Rectal smooth muscle tissue (tissue), 1 donor: ENCODE results near the gene LSM10.
A peak's percentile ranks its signal among the peaks of the same experiment; 100 is the strongest.

ENCODE experiments used
- H3K27ac ChIP-seq: one replicate; pipeline ENCODE4 v1.7.0; 2013; ENCODE audit warnings: low read depth, low read length, inconsistent platforms
- H3K27me3 ChIP-seq: one replicate; pipeline ENCODE4 v1.7.0; 2013; ENCODE audit warnings: low read length; ENCODE audit not compliant: control insufficient read depth, insufficient read depth
- H3K36me3 ChIP-seq: one replicate; pipeline ENCODE4 v1.7.0; 2013; ENCODE audit warnings: low read length; ENCODE audit not compliant: control insufficient read depth, insufficient read depth
- H3K4me1 ChIP-seq: one replicate; pipeline ENCODE4 v1.7.0; 2013; ENCODE audit warnings: low read length; ENCODE audit not compliant: control insufficient read depth, insufficient read depth
- H3K4me3 ChIP-seq: one replicate; pipeline ENCODE4 v1.7.0; 2013; ENCODE audit warnings: low read length
- H3K9ac ChIP-seq: one replicate; pipeline ENCODE4 v1.7.0; 2013; ENCODE audit warnings: low read length

The LSM10 gene

DNA sequence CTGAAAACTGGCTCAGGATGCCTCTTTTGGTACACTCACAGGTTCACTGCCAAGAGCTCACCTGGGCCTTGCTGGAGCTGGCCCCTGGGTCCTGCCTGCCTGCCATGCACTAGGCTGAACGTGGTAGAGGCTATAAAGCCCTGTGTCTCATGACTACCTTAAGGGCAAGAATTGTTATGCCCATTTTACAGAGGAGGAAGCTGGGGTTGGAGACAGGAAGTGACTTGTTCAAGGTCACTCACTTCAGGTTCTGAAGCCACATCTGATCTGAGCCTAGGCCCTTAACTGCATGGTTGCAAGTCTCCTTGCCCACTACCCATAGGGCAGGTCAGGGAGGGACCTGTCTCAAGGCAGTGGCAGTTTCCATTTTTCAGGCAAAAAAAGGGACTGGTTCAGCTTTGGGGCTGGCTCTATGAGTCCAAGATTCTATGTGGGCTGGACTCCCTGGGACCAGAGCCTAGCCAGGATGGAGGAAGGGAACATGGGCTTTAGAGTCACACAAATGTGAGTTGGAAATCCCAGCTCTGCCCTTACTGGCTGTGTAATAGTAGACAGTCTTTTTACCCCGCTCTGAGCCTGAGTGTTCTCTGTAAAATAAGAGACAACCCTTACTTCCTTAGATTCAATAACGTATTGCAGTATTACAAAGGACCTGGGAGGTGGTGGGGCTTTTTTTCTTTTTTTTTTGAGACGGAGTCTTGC is 19.8 kb downstream of the LSM10 start:
- Histone ChIP-seq H3K9ac (no peak overlapping the region), H3K36me3 (peaks cover 3% of the 10 kb centered on the region), H3K4me3 (no peak overlapping the region), H3K27ac (no peak overlapping the region), H3K4me1 (peaks cover 22% of the 10 kb centered on the region), H3K27me3 (no peaks in the 10 kb centered on the region)

DNA sequence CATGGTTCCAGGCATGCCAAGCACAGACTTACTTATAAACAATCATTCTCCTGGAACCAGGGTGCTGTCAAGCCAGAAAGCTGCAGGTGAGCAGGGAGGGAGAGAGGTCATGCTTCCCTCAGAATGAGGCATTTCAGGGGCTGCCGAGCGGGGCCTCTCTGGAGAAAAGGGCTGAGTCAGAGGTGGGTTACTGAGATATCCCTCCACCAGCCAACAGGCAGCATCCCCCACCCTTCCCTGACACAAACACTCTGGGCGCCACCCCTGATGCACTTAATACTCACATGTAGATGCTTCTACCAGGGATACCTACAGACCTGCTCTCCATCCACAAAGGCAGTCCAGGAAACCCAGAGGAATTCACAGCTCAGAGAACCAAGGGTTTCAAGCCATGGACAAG is 25.1 kb downstream of the LSM10 start:
- Histone ChIP-seq H3K27ac (peak overlapping the region; percentile 27), H3K4me3 (no peak overlapping the region), H3K27me3 (no peaks in the 10 kb centered on the region), H3K9ac (no peak overlapping the region), H3K36me3 (peaks cover under 1% of the 10 kb centered on the region), H3K4me1 (peaks cover 25% of the 10 kb centered on the region)

DNA sequence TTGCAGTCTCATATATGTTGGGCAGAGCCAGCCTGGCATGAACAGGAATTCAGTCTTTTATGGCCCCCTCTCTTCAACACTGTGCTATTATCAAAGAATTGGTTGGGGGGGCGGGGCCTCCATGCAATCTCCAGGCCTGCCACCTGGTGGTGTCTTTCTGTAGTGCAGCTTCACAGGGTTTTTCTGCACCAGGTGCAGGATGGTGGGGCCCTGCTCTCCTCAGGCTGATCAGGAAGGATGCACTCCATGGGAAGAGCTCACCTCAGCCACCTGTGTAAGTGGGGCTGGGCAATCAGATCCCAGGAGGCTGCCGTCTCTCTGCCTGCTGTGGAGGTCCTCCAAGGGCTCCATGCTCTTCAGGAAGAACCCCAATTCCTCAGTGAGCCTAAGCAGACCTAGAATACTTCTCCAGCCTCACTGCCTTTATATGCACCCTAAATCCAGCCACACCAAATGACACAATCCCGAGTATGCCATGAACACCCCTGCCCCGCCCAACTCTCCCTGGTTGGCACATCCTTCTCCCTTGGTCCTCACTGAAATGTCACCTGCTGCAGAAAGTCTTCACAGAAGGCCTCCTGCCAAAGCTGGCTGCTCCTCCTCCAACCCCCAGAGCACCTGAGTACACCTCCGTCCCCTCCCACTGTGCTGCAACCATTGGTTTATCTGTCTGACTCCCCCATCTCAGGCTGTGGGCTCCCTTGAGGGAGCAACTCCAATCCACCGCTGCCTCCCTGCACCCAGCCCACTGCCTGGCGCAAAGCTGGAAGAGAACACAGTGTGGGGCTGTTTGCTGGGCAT is 28.4 kb downstream of the LSM10 start:
- no peak overlapping the region for H3K27ac ChIP-seq
- H3K27me3 ChIP-seq = no peaks in the 10 kb centered on the region
- H3K9ac ChIP-seq = no peak overlapping the region
- no peak overlapping the region for H3K4me3 ChIP-seq
- peaks cover 25% of the 10 kb centered on the region for H3K4me1 ChIP-seq
- H3K36me3 ChIP-seq = peaks cover 4% of the 10 kb centered on the region

DNA sequence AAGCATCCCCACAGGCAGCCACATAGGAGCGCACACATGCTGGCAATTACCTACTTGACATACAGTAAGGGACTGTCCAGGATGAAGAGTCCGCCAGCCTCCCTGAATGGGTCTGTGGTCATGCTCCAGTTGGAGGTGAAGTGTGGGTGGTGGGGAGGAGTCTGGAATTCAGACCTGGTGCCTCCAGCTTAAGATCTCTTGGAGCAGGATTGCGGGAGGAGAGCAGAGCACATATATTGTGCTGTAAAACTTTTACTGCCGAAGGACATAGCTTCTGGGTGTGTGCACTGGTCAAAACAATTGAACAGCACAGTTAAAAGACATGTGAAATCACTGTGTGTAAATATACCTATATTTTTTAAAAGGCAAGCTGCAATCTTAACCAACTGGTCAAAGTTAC is 29.9 kb downstream of the LSM10 start:
- Histone ChIP-seq H3K4me1 (peaks cover 13% of the 10 kb centered on the region), H3K27ac (no peak overlapping the region), H3K27me3 (no peaks in the 10 kb centered on the region), H3K9ac (no peak overlapping the region), H3K36me3 (peaks cover 6% of the 10 kb centered on the region), H3K4me3 (no peak overlapping the region)

DNA sequence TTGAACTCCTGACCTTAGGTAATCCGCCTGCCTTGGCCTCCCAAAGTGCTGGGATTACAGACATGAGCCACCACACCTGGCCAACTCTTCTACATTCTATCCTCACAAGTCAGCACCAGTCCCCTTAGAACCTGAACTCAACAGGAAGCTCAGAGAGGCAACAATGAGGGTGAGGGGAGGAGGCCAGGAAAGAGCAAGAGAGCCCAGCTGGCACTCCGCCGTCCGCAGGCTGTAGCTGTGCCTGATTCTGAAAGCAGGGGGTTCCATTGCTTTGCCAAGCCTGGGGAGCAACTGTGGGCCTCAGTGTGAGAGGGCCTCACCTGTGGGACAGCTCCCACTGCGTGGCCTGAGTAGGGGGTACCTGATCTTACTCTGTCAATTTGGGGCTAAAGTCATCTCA is 30.6 kb downstream of the LSM10 start:
- Histone ChIP-seq H3K4me1 (peaks cover 13% of the 10 kb centered on the region), H3K4me3 (no peak overlapping the region), H3K27ac (no peak overlapping the region), H3K27me3 (no peaks in the 10 kb centered on the region), H3K9ac (no peak overlapping the region), H3K36me3 (peaks cover 11% of the 10 kb centered on the region)

DNA sequence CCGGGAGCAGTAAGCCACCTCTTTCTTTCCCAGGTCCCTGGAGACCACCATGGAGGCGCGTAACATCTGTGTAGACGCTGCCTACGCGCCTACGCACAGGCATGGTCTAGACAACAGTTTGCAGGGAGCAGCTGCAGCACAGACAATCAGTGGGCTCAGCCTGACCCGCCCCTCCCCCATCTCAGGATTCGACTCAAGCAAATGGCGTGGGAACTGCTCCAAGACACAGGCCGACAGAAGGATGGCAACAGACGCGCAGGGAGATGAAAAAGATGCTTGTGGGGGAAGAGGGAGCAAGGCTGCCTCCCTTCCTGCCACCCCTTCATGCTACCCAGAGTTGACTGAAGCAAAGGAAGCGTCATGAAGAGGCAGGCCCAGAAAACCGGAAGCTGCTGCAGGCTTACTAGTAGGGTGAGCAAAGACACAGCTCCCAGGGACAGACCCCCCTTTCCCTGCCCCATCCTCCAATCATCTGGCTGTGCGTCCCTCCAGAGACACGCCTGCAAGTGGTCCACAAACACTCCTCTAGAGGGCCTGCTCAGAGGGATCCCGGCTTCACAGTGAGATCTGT is 31.5 kb downstream of the LSM10 start:
- no peaks in the 10 kb centered on the region for H3K27me3 ChIP-seq
- H3K27ac ChIP-seq = no peak overlapping the region
- H3K4me3 ChIP-seq = no peak overlapping the region
- peaks cover 13% of the 10 kb centered on the region for H3K4me1 ChIP-seq
- H3K9ac ChIP-seq = no peak overlapping the region
- peaks cover 16% of the 10 kb centered on the region for H3K36me3 ChIP-seq

DNA sequence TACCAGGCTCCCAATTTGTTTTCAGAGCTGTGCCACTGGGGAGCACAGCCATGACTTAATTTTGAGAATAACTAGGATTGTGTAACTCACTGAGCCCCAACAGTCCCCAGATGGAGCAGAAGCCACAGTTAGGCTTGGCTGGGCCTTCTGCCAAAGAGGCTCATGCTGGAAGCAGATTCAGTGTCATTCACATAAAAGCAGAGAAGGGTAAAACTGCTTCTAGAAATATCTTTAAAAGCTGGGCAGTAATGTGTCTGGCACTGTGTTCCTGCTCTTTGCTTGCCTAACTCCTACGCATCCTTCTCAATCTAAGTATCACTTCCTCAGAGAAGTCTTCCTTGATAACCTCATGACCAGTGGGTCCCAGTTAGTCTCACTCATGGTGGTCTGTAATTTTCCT is 32.3 kb downstream of the LSM10 start:
- no peak overlapping the region for H3K27ac ChIP-seq
- no peak overlapping the region for H3K9ac ChIP-seq
- peaks cover 13% of the 10 kb centered on the region for H3K4me1 ChIP-seq

DNA sequence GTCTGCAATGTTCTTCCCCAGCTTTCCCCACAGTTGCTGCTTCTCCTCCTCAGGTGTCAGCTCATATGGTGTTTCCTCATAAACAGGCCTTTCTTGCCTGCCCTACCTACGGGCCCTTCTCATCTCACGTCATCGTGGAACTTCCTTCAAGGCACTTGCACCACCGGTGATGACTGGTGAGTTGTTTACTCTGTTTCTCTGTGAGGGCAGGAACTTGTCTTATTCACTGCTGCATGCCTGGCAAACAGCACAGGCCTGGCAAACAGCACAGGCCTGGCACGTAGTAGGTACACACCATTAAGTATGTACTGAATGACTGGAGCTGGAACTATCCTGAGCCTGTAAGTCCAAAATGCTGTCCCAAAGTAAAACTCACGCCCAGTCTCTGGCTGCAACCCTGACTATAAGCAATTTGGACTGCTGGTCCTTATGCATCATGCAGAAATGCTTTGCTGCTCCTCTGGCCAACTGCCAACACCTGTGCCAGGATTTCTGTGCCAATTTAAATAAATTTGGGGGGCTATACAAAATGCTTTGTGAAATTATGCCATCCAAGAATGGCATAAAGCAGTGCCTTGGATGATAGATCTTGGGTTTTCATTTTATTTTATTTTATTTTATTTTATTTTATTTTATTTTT is 37.7 kb downstream of the LSM10 start:
- peaks cover 40% of the 10 kb centered on the region for H3K36me3 ChIP-seq
- no peaks in the 10 kb centered on the region for H3K27me3 ChIP-seq
- H3K4me3 ChIP-seq = no peak overlapping the region
- no peaks in the 10 kb centered on the region for H3K4me1 ChIP-seq
- no peak overlapping the region for H3K27ac ChIP-seq
- H3K9ac ChIP-seq = no peak overlapping the region

More for the DNA sequence above, 32.3 kb downstream of the LSM10 start:
- Histone ChIP-seq H3K27me3 (no peaks in the 10 kb centered on the region), H3K4me3 (no peak overlapping the region), H3K36me3 (peaks cover 21% of the 10 kb centered on the region)

DNA sequence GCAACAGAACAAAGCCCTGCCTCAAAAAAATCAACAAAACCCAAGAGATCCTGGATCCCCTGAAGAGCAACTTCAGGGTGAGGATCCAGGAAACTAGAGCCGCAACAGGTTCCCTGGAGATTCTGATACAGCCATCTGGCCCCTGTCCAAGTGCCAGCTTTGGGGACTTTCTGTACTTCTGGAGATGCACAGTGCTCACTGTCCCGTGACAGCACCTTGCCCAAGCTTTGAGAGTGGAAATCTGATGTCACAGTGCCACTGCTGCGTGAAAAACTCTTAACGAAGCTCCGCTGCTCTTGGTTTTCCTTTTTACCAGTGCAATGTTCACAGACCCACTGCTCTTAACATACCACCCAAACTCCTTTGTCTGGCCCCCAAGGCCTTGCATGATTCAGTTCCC is 38.3 kb downstream of the LSM10 start:
- H3K36me3 ChIP-seq = peaks cover 46% of the 10 kb centered on the region
- no peak overlapping the region for H3K4me3 ChIP-seq
- H3K27ac ChIP-seq = no peak overlapping the region
- H3K27me3 ChIP-seq = no peaks in the 10 kb centered on the region
- no peaks in the 10 kb centered on the region for H3K4me1 ChIP-seq
- H3K9ac ChIP-seq = no peak overlapping the region

DNA sequence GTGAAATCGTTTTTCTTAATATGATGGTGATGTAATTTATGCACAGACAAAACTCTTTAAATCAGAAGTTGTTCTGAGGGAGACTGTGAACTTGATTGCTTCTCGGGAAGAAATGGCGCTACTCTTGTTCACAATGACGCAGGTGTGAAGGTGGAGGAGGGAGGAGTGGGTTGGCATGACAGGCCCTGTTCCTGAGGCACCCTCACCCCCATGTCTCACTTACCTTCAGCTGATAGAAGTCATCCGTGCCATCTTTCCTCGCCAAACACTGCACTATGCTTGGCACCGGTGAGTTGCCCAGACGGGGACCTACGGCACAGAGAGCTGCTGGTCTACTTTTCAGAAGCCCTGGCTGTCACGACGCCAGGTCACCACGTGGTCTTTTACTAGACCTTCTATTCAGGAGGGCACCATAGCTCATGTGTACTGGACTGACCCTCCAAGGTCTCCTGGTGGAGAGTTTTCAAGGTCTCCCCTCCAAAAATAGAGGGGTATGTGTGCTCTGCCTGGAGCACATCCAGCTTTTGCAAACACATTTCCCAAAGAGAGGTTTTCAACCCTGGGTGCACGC is 39.1 kb downstream of the LSM10 start:
- Histone ChIP-seq H3K4me3 (no peak overlapping the region), H3K36me3 (peaks cover 50% of the 10 kb centered on the region), H3K4me1 (no peaks in the 10 kb centered on the region), H3K9ac (no peak overlapping the region), H3K27ac (no peak overlapping the region), H3K27me3 (no peaks in the 10 kb centered on the region)

DNA sequence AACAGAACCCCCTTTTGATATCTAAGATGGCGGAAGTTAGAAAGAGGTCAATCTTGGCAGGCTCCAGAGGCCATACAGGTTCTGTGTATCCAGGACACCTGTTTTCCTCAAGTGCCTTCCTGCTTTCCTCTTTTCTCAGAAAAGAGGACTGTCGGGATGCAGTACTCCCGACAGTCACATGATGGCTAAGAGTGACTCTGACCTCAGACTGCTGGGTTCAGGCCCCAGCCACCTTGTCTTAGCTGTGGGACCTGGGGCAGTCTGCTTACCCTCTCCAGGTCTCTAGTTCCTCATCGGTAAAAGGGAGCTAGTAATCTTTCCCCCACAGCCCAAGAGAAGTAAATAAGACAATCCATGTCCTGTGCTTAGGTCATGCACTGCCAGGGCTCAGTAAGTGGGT is 41.9 kb downstream of the LSM10 start:
- Histone ChIP-seq H3K27ac (no peak overlapping the region), H3K4me3 (no peak overlapping the region), H3K4me1 (peaks cover 17% of the 10 kb centered on the region), H3K27me3 (no peaks in the 10 kb centered on the region), H3K36me3 (peaks cover 39% of the 10 kb centered on the region), H3K9ac (no peak overlapping the region)

DNA sequence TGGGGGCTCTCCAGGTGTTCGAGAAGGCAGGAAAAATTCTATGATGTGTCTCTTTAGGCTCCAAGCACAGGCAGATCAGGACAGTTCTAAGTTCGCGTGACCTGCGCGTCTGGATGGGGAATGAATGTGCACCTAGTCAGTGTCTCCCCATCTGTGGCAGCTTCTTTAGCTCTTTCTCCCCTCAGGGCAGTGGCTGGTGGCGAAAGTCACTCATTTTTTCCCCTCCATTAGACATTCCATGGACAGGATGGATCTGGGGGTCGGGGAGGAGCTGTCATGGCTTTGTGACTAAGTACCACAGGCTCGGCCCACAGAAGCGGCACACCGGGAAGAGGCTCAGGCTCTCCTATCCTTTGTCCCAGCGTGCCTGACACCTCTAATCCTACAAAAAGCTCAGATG is 43.2 kb downstream of the LSM10 start:
- Histone ChIP-seq H3K9ac (no peak overlapping the region), H3K27ac (no peak overlapping the region), H3K4me3 (no peak overlapping the region), H3K4me1 (peaks cover 23% of the 10 kb centered on the region), H3K36me3 (peaks cover 33% of the 10 kb centered on the region), H3K27me3 (no peaks in the 10 kb centered on the region)
